Measurements from ENCODE around the gene GPR157.

Gene GPR157

DNA sequence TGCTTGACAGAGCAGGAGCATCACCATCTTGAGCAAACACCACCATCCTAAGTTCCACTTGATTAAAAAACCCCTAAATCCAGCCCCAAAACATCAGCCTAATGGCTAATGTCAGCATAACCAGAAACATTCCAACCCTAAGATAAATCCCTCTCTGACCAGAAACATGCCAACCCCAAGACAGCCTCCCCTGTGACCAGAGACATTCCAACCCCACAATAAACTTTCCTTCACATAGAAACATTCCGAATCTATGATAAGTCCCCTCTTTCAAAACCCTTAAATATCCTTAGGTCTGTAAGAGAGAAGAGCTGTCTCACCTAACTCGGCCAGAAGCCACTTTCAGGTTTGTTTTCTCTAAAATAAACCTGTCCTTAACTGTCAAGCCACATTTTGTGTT, 42.1 kb downstream of the GPR157 start:
- no peak for DNase-seq (ENCODE audit: extremely low read depth, insufficient read length)
- no peaks in the 10 kb centered on the region for H3K36me3 ChIP-seq (ENCODE audit: control insufficient read depth, insufficient read depth, low read length)
- no peaks in the 10 kb centered on the region; the same call in 1 of the 2 replicates for H3K27me3 ChIP-seq (replicated peaks; ENCODE audit: control insufficient read depth, insufficient read depth, low read length)
- no peak for TF ChIP-seq CTCF (IDR thresholded peaks at IDR 0.05; ENCODE audit: insufficient read depth, low read length, poor library complexity, severe bottlenecking)
- no peak overlapping the region for H3K4me3 ChIP-seq (replicated peaks; ENCODE audit: low read depth, low read length)

GRCh38 chr1:9086045-9086444, 42.9 kb downstream of the GPR157 start:
- H3K27me3 ChIP-seq (replicated peaks; ENCODE audit: control insufficient read depth, insufficient read depth, low read length) = no peaks in the 10 kb centered on the region; the same call in 1 of the 2 replicates
- no peak for TF ChIP-seq CTCF (IDR thresholded peaks at IDR 0.05; ENCODE audit: insufficient read depth, low read length, poor library complexity, severe bottlenecking)
- no peak for DNase-seq (ENCODE audit: extremely low read depth, insufficient read length)

GRCh38 chr1:9085306-9085940, 43.5 kb downstream of the GPR157 start:
- no peak overlapping the region for H3K4me3 ChIP-seq (replicated peaks; ENCODE audit: low read depth, low read length)
- TF ChIP-seq CTCF (IDR thresholded peaks at IDR 0.05; ENCODE audit: insufficient read depth, low read length, poor library complexity, severe bottlenecking) = no peak
- DNase-seq (ENCODE audit: extremely low read depth, insufficient read length) = no peak
- no peaks in the 10 kb centered on the region; the same call in 1 of the 2 replicates for H3K27me3 ChIP-seq (replicated peaks; ENCODE audit: control insufficient read depth, insufficient read depth, low read length)
- H3K36me3 ChIP-seq (ENCODE audit: control insufficient read depth, insufficient read depth, low read length) = no peaks in the 10 kb centered on the region

More at GRCh38 chr1:9086045-9086444, 42.9 kb downstream of the GPR157 start:
- Histone ChIP-seq H3K36me3 (ENCODE audit: control insufficient read depth, insufficient read depth, low read length) (no peaks in the 10 kb centered on the region), H3K4me3 (replicated peaks; ENCODE audit: low read depth, low read length) (no peak overlapping the region)

- Histone ChIP-seq H3K4me3 (replicated peaks; ENCODE audit: low read depth, low read length) (no peak overlapping the region), H3K27me3 (replicated peaks; ENCODE audit: control insufficient read depth, insufficient read depth, low read length) (no peaks in the 10 kb centered on the region; the same call in 1 of the 2 replicates), H3K36me3 (ENCODE audit: control insufficient read depth, insufficient read depth, low read length) (no peaks in the 10 kb centered on the region)
- DNase-seq (ENCODE audit: extremely low read depth, insufficient read length) = no peak
- no peak for TF ChIP-seq CTCF (IDR thresholded peaks at IDR 0.05; ENCODE audit: insufficient read depth, low read length, poor library complexity, severe bottlenecking)
Measured at GRCh38 chr1:9084906-9085305, 44.0 kb downstream of the GPR157 start.

DNA sequence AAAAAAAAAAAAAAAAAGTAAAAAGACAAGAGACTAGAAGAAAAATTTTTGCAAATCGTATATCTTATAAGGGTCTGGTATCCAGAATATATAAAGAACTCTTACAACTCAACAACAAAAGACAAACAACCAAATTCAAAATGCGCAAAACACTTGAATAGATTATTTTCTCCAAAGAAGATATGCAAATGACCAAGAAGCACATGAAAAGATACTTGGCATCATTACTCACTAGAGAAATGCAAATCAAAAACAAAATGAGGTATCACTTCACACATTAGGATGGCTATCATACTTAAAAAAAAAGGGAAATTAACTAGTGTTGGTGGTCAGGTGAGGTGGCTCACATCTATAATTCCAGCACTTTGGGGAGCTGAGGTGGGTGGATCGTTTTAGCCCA, 47.4 kb downstream of the GPR157 start:
- no peaks in the 10 kb centered on the region for H3K36me3 ChIP-seq (ENCODE audit: control insufficient read depth, insufficient read depth, low read length)
- no peak for DNase-seq (ENCODE audit: extremely low read depth, insufficient read length)
- no peak overlapping the region for H3K4me3 ChIP-seq (replicated peaks; ENCODE audit: low read depth, low read length)
- H3K27me3 ChIP-seq (replicated peaks; ENCODE audit: control insufficient read depth, insufficient read depth, low read length) = no peaks in the 10 kb centered on the region
- TF ChIP-seq CTCF (IDR thresholded peaks at IDR 0.05; ENCODE audit: insufficient read depth, low read length, poor library complexity, severe bottlenecking) = no peak
